ENCODE data around the gene TBC1D5.

TBC1D5 gene

GRCh38 chr3:17119201-17120072, 623.0 kb downstream of the TBC1D5 start:
- no peak for DNase-seq

GRCh38 chr3:17118771-17119170, 623.7 kb downstream of the TBC1D5 start:
- DNase-seq = no peak

DNA sequence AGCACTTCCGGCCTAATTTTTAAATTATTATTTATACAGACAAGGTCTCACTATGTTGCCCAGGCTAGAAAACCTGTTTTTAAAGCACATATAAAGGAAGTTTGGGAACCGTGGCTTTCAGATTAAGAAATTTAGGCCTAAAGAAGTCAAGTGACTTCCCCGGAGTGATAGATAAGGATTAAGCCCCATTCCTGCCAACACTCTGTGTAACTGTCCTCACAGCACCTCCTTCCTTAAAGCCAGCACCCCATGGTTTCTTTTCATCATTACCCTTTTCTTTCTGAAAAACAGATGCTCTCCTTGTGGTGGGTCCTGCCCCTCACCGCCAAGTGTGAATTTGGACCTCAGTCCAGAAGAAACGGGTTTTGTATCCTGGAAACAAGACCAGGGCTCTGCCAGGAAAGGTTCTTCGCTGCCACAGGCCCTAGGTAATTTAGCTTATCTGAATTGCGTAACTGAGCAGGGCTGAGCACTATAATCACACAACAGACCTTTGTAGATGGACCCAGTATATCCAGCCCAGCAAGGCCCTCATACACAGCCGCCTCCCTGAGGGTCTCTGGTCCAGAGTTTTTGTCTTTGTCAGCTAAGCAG, 626.3 kb downstream of the TBC1D5 start:
- no peak for DNase-seq

DNA sequence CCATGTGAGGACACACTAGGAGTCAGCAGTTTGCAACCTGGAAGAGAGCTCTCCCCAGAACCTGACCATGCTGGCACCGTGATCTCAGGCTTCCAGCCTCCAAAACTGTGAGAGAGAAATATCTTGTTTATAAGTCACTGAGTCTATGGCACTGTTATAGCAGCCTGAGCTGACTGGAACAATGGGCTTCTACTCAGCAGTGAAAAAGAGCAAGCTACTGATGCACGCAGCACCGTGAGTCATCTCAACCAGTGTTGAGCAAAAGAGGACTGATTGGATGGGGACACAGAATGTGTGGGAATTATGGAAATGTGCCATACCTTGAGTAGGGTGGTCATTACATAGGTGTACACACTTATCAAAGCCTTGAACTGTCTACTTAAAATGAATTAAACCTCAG, 627.2 kb downstream of the TBC1D5 start:
- DNase-seq = no peak

GRCh38 chr3:17111586-17111985, 630.8 kb downstream of the TBC1D5 start:
- DNase-seq = no peak

GRCh38 chr3:17110660-17111396, 631.6 kb downstream of the TBC1D5 start:
- no peak for DNase-seq

Data from GDM1 (cell line).